22Rv1 (cell line): ENCODE measurements around the gene GPRASP2.

Experiments
- CTCF ChIP-seq: fragments of 450-650 bp; IDR thresholded peaks from 2 replicates; pipeline ENCODE4 v1.5.1; 2017; ENCODE audit warnings: mild to moderate bottlenecking
- ZFX ChIP-seq: fragments of 450-650 bp; IDR thresholded peaks from 2 replicates; pipeline ENCODE4 v1.6.1; 2017; ENCODE audit warnings: antibody characterized with exemption, borderline replicate concordance

GRCh38 chrX:102715967-102716366 lies 3.7 kb downstream of the GPRASP2 start:
- TF ChIP-seq CTCF, result no peak
- TF ChIP-seq ZFX, result no peak
